GM04503 (cell line): ENCODE results near the gene ALPI.

Source experiments
- DNase-seq: peaks from one replicate; pipeline ENCODE4 v3.0.0-alpha.2; 2012; ENCODE audit warnings: low read depth

The ALPI gene

DNA sequence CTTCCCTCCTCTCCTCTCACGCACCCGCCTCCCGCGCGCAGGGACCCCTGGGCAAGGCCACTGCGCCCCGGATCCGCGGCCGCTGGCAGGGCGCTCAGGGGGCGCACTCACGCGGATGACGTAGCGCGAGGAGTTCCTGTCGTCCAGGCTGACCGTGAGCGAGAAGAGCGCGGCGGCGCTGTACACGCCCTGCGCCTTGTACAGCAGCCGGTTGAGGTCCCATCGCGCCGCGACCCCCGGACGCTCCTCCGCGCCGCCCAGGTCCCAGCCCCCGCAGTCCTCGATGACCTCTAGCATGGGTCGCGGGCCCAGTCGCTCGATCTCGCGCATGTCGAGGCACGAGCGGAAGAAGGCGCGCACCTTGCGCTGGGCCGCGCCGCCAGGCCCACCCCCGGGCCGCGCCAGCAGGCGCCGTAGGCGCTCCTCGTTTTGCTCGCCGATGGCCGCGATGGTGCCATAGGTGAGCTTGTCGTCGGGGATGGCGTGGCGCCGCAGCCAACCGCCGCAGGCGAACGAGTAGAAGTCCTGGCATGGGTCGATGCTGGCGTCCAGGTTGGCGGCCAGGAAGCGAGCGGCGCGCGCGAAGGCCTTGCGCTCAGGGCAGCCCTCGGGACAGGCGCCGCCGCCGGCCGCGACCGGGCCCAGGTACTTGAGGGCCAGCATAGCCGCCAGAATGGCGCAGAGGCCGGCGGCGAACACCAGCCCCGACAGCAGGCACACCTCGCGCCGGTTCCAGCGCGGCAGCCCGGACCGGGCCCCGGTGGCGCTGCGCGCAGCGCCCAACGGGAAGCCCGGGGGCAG is 30.0 kb downstream of the ALPI start:
- no peak for DNase-seq

DNA sequence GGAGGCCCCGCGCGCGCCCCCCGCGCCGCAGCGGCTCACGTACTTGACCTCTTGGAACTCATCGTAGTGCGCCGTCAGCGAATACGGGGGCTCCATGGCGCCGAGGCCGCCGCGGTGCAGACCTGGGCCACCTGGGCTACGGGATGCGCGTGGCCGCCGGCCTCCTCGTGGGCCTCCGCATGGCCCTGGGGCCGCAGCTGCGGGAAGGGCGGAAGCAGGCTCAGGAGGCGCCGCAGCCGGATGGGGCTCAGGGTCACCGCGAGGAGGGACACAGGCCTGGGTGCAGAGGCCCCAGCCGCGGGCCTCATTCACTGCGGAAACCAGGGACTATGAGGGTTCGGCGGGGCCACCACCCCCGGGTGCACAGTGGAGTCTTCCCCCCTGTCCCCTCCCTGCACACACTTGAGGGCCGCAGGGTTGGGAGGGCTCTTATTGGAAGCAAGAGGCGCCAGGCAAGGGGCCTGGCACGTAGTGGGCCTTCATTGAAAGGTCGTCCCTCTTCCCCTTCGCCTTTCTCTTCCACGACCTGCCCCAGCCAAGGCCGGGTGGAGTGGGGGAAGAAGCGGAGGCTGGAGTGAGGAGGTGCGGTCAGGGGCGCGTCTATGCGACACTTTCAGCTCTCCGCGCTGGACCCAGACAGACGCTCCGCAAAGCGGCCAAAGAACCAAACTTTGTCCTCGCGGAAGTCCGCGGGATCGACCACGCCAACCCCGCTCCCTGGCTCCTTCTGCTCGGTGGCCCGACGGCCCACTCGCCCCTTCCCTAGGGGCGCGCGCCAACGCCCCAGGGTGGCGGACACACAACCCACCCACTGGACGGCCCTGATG is 30.8 kb downstream of the ALPI start:
- no peak for DNase-seq

- no peak for DNase-seq
Measured at GRCh38 chr2:232487385-232488096, 31.6 kb downstream of the ALPI start, which contains the start of gene ECEL1. TSS of gene ECEL1 (minus strand) at chr2:232487834. CDS start at chr2:232486653, 1,181 bp downstream.

DNA sequence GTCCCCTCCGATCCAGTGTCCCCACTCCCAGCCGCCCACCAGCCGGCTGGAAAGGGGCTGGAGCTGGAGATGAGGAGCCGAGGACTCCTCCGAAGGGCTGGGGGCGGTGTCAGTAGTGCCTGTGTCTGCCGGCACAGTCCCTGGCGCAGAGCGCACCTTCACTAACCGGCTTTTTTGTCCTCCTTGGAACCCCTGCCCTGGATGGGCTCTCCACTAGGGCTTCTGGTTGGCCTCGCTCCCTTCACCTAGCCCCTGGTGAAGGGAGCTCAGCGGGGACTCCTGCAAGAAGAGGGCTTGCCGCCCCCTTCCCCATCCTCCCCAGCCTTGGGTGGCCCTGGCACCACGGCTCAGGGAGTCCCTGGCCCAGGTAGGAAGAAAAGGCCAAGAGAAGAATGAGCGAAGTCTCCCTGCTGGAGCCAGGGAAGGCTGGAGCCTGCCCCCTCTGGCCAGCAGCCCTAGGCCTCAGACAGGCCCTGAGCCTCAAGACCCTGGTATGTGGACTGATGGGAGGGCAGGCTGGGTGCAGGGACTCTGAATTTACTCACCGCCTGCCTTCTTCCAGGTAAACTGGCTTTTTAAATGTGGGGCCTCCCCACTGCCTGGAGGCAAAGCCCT is 32.3 kb downstream of the ALPI start:
- DNase-seq: no peak

DNA sequence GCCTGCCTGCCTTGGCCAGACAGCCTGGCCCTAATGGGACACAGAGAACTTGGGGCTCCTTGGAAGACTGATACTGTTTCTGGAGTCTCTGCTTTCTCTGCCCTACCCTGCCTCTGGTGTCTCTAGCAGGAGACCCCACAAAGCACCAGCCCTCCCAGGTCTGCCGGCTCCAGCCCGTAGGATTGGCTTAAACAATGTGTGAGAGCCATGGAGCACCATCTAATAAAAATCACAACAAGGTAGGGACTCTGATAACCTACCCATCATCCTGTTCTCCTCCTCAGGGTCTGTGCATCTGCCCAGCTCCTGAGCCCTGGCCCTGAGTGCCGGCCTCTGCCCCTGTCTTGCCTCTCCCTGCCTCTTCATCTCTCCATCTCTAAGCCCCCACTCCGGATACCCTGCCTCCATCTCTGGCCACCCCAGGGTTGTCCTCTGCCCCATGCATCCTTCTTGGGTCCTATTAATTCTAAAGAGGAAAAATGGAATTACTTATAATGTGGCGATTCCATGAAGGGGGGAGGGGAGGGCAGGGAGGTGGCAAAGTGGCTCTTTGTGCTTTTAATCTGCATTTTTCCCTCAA is 32.9 kb downstream of the ALPI start:
- DNase-seq: no peak

DNA sequence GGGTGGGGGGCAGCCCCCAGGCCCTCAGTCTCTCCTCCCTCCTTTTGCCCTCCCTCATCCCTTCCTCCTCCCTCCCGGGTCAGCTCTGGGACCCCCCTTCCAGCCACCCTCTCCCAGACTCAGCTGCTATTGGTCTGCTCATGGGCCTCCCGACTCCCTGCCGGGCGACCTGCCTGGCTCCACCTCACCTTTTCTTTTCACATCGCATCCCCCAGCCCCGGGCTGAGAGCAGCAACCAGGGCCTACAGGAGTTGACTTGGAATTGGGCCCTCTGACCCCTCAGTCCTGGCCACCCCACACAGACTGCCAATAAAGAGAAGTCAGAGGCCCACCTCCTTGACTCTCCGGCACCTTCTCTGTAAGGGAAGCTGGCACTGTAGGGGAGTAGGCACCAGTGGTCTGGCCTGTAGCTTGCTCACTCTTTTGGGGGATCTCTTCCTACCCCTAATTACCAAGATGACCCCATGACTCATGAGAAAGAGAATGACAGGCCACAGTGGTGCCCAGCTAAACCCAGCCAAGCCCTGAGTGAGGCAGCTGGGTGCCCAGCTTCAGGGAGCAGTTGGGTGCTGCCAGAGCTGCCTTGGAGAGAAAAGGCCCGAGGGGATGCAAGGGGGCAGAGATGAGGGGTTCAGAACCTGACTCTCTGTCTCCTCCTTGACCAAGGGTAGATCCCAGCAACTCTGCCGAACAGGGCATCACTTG is 33.7 kb downstream of the ALPI start:
- DNase-seq: no peak

DNA sequence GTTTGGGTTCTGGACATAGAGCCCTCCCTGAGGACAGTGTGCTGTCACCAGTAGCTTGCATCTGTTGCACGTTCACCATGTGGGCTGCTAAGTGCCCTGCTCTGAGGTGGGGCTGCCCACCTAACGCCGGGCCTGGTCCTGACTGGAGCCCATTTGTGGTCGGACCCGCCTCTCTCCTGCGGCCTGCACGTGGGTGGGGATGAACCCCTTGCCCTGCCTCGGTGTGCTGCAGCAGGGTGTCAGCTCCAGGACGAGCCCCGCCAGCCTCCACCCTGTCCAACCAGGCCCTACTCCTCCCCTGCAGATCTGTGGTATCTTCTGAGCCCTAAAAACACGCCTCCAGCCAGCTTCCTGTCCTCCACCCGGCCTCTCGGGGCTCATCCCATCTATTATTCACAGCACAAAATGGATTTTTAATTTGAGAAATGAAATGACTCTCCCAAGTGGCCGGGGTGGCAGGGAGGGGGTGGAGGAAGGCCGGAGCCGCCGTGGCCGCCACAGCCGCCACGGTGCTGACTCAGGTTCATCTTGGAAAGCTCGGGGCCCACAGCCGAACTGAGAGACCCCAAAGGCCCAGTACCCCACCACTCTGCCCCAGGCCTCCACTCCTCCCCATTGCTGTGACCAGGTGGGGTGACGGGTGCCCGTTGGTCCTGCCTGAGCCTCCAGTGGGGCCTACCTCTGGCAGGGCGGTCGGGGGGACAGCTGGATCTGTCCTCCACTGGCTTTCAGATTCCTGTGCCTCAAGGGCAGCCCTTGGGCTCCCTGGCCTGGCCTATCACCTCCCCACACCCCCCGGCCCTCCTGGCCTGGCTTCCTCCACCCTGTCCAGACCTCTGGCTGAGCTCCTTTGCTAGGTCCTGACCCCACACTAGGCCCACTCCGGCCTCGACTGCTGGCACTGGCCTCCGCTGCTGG is 34.5 kb downstream of the ALPI start:
- DNase-seq: no peak

DNA sequence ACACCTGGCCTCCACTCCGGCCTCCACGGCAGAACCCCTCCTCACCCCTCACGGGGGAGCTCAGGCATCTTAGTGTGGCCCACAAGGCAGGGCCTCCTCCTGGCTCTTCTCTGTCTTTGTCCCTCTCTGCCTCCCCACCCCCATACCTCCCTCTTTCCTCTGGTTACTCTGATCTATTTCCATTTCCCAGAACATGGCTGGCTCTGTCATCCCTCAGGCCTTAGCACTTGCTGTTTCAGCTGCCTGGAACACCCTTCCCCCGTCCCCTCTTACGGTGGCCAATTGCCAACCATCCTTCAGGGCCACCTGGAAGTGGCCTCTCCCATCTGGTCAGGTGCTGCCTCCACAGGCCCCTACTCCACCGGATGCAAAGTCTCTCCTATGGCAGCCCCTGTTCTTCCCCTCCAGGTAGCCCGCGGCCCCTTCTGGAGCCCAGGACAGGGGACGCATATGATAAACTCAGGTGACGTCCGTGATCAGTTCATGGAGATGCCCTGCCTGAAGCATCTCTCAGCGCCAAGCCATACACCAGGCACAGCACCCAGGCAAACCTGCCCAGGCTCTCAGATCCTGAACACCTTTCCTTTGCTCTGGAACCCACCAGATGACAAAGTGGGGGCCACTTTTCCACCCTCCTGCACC is 35.3 kb downstream of the ALPI start:
- DNase-seq: no peak

GRCh38 chr2:232492236-232492848 is 36.4 kb downstream of the ALPI start:
- DNase-seq: no peak

- DNase-seq: no peak
Measured at GRCh38 chr2:232492963-232493700, 37.2 kb downstream of the ALPI start.

GRCh38 chr2:232493701-232494474 is 37.9 kb downstream of the ALPI start:
- no peak for DNase-seq

- no peak for DNase-seq
Measured at GRCh38 chr2:232494542-232494941, 38.6 kb downstream of the ALPI start.

GRCh38 chr2:232495292-232495691 is 39.3 kb downstream of the ALPI start:
- DNase-seq: no peak

DNA sequence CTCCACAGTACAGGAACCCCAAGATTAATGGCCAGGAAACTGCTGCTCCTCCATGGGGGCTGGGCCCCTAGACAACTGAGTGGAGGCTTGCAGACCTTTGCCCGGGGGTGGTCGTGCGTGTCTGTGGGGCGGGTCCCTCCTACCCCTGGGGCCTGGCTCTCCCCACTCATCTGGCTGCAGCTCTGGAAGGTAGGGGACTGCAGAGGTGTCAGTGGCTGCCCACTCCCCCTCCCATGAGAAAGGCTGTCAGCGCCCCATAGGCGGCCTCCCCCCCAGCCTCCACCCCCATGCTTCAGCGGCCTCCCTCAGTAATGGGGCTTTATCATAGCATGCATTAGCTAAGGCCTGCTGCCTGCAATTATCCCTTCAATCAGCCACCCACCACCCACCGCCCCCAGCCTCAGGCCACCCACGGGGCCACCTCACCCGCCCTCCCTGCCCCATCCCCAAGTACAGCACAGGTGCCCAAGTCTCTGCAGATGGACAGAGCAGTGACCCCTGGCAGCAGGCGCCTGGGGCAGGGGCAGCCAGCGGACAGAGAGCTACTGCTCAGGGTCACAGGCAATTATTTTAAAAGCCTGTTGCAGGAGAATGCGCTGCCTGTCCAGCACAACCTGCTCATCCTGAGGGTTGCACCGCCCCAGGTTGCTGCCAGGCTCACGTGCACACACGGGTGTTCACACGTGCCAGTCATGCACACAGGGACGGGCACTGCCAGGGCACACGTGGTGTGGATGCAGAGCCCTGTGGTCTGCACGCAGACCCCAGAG is 40.7 kb downstream of the ALPI start:
- DNase-seq: no peak

DNA sequence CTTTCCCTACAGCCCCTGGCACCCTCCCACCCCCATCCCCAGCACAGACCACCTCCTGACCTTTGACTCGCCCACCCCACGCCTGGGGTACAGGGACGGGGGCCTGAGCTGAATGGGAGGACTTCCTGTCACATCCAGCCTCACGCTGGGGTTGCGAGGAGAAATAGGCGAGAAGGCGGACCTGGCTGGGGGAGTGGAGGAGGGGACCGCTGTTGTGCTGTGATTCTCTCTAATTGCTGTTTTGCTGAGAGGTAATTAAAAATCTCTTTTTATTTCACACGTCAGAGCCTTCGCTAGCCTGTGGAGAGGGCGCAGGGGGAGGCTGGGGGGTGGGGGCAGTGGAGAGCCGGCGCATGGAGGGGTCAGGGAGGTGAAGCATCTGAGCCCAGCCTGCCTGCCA is 41.4 kb downstream of the ALPI start:
- no peak for DNase-seq

DNA sequence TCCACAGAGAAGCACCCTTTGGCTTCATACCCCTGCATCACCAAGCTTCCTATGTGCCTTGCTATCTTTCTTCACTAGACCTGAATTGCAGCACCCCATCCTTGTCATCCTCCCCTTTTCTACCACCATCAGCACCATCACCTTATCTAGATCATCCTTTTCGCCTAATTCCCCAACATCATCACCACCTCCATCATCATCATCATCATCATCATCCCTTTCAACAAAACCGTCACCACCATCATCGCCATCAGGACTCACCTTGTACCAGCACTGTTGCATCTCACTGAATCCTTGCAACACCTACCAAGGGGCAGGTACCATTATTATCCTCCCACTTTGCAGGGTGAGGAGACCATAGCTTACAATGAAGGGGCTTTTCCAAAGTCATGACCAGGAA is 42.5 kb downstream of the ALPI start:
- DNase-seq: no peak

GRCh38 chr2:232501331-232501771 is 45.4 kb downstream of the ALPI start:
- DNase-seq: no peak
